Adrenal gland (tissue), 12 donors: Measurements from ENCODE around the gene PROCR. TPM values are rescaled to one million over a fixed set of nuclear protein-coding genes. Genes with fewer than 3 reads are reported as not detected.
A peak's percentile ranks its signal among the peaks of the same experiment; 100 is the strongest.
"Not testable (repeated sequence)": the region's sequence is repeated elsewhere in the genome, so short reads cannot be mapped to it uniquely, and the experiment has no call there.

Experiments
- DNase-seq, 7 donors: peaks; one replicate each; pipeline ENCODE4 v3.0.0-alpha.2; 2019 to 2020
- H3K27ac ChIP-seq, 5 donors: fragments of 200-600 bp; sonication (generic) in 4 of 5; 1 replicate in 3 of 5; 2 replicates in 2 of 5; pipeline versions ENCODE4 v1.5.1 to v1.8.0; 2016 to 2020; ENCODE audit warnings: mild to moderate bottlenecking in 1 of 5
- H3K27me3 ChIP-seq: fragments of 200-600 bp; 2 replicates; pipeline ENCODE4 v1.8.0; 2021
- H3K36me3 ChIP-seq, 2 donors: fragments of 200-600 bp; replicated peaks in 1 of 2; 1 replicate in 1 of 2; 2 replicates in 1 of 2; pipeline versions ENCODE4 v1.5.1 to v1.8.0; 2018 to 2022
- H3K4me1 ChIP-seq, 2 donors: fragments of 200-600 bp; replicated peaks in 1 of 2; 1 replicate in 1 of 2; 2 replicates in 1 of 2; pipeline versions ENCODE4 v1.5.1 to v1.8.0; 2018 to 2021
- H3K4me3 ChIP-seq, 4 donors: fragments of 200-600 bp; sonication (generic) in 3 of 4; one replicate each; pipeline ENCODE4 v1.5.1; 2016 to 2018
- H3K9me3 ChIP-seq, 3 donors: fragments of 200-600 bp; sonication (generic) in 1 of 3; replicated peaks in 1 of 3; 1 replicate in 2 of 3; 2 replicates in 1 of 3; pipeline versions ENCODE4 v1.5.1 to v1.8.0; 2016 to 2021
- CTCF ChIP-seq, 6 experiments: fragments of 450-650 bp in 4 of 6; fragments of 200-600 bp in 2 of 6; sonication (generic) in 1 of 6; IDR thresholded peaks; 1 replicate in 5 of 6; 2 replicates in 1 of 6; pipeline versions ENCODE4 v1.5.1 to v1.8.0; 2016 to 2021; ENCODE audit warnings: antibody characterized with exemption in 6 of 6, mild to moderate bottlenecking in 2 of 6, moderate library complexity in 1 of 6
- POLR2A ChIP-seq, 2 donors: fragments of 450-650 bp; IDR thresholded peaks; one replicate each; pipeline ENCODE4 v1.6.1; 2017; ENCODE audit warnings: antibody characterized with exemption in 2 of 2, mild to moderate bottlenecking in 2 of 2, moderate library complexity in 1 of 2
- WGBS, 4 donors: extraction: QIAGEN DNeasy Blood & Tissue Kit in 2 of 4; methylation state at CpG; one replicate each; pipeline versions ENCODE4 v1.1.5 to v1.1.7; 2013 to 2017; 5-methylcytosine and 5-hydroxymethylcytosine counted together
- intact Hi-C, 2 donors: fragments of 100-400 bp; cut with DNase I; formaldehyde crosslinking; loops; one replicate each; pipeline versions ENCODE4 v1.14.1 to v1.15.0; 2022 to 2023
- polyA plus RNA-seq, 3 donors: library from polyadenylated mRNA; stranded (reverse); fragments of 200-250 nt in 2 of 3; fragments of 350-450 nt in 1 of 3; fragmentation: Illumina TruSeq in 1 of 3; extraction: RNeasy Lipid Tissue Mini Kit (QIAGEN cat#74804) in 1 of 3; gene quantifications; one replicate each; pipeline ENCODE4 v1.2.3, GENCODE V29; 2013 to 2014
- total RNA-seq, 9 donors: library from RNA; depleted of rRNA in 4 of 9; stranded (reverse); fragments of >200 nt in 4 of 9; fragments of 120-200 nt in 1 of 9; fragmentation: NEBNext Ultra II Directional in 1 of 9; extraction: Animal tissue kit (Norgen Biotek cat#: 25700) in 1 of 9; gene quantifications; one replicate each; pipeline versions ENCODE4 v1.1.0 to v1.2.4, GENCODE V29; 2013 to 2023
- donor health status: healthy with polysubstance abuse.
- donor health status: Bipolar disorder and iron deficiency.
- donor health status: DM: yes; HTN: yes; CAD: no.
- donor health status: DM: no; HTN: no; CAD: no.
- donor health status: DM: no; HTN: no; CAD: no.
- donor health status: DM: yes; HTN: yes; CAD: no.

Gene PROCR
- total and polyA plus RNA-seq, 12 donors: 5.7 to 87.0 (median 29.1) TPM

- Histone ChIP-seq H3K27ac (peak overlapping the region in 2 of 5 donors; percentile 9 to 12), H3K9me3 (peaks cover 0 to 24% (median 0%) of the 10 kb centered on the region in 3 donors), H3K4me3 (no peak overlapping the region), H3K36me3 (no peaks in the 10 kb centered on the region), H3K27me3 (no peaks in the 10 kb centered on the region), H3K4me1 (peaks cover 0 to 10% of the 10 kb centered on the region in 2 donors)
- DNase-seq: no peak
- intact Hi-C loops: loop anchor here in 1 of 2 donors (10.0 kb wide), 1 partner anchor 55 kb away; the partner anchor contains the start of gene EDEM2
- WGBS, 4 donors: 61 to 85% (median 68%) methylated on average over 1 of the region's 1 CpG
- TF ChIP-seq POLR2A (IDR thresholded peaks at IDR 0.05) (no peak), CTCF (IDR thresholded peaks at IDR 0.05) (no peak)
Observed at GRCh38 chr20:35200267-35200666, 28.4 kb downstream of the PROCR start.

GRCh38 chr20:35201467-35201866 is 29.6 kb downstream of the PROCR start:
- intact Hi-C loops: loop anchor here in 1 of 2 donors (10.0 kb wide), 1 partner anchor 57 kb away; the partner anchor contains the start of gene EDEM2

GRCh38 chr20:35206802-35207201 is 34.9 kb downstream of the PROCR start:
- no peak for DNase-seq
- Histone ChIP-seq H3K27ac (no peak overlapping the region), H3K4me3 (no peak overlapping the region)

More at GRCh38 chr20:35201467-35201866, 29.6 kb downstream of the PROCR start:
- not testable (repeated sequence) for H3K27ac ChIP-seq, H3K27me3 ChIP-seq, H3K4me1 ChIP-seq, H3K4me3 ChIP-seq, DNase-seq, H3K36me3 ChIP-seq
- H3K9me3 ChIP-seq: peaks cover 0 to 19% (median 0%) of the 10 kb centered on the region in 3 donors
- 95 to 97% (median 96%) methylated on average over 5 of the region's 5 CpGs for WGBS, 4 donors

GRCh38 chr20:35207950-35208611 is 36.2 kb downstream of the PROCR start:
- peaks cover 6 to 14% of the 10 kb centered on the region in 2 donors for H3K4me1 ChIP-seq
- no peaks in the 10 kb centered on the region for H3K36me3 ChIP-seq
- no peaks in the 10 kb centered on the region for H3K27me3 ChIP-seq
- H3K9me3 ChIP-seq: no peaks in the 10 kb centered on the region
- intact Hi-C loops: loop anchor here in 1 of 2 donors (10.0 kb wide), 1 partner anchor 63 kb away; the partner anchor contains the start of gene EDEM2
- H3K4me3 ChIP-seq: peak overlapping the region in 3 of 4 donors; percentile 13 to 32 (median 19)
- WGBS, 4 donors: 6 to 16% (median 12%) methylated on average over 8 of the region's 8 CpGs
- TF ChIP-seq CTCF (IDR thresholded peaks at IDR 0.05) (peak; percentile 82 to 98 (median 92)), POLR2A (IDR thresholded peaks at IDR 0.05) (no peak)
- peak; percentile 84 to 95 (median 89) for DNase-seq
- peak overlapping the region; percentile 33 to 79 (median 77) for H3K27ac ChIP-seq

More at GRCh38 chr20:35206802-35207201, 34.9 kb downstream of the PROCR start:
- WGBS, 4 donors: 93 to 96% (median 95%) methylated on average over 1 of the region's 1 CpG
- TF ChIP-seq CTCF (IDR thresholded peaks at IDR 0.05) (no peak), POLR2A (IDR thresholded peaks at IDR 0.05) (no peak)
- Histone ChIP-seq H3K9me3 (no peaks in the 10 kb centered on the region), H3K27me3 (no peaks in the 10 kb centered on the region), H3K36me3 (no peaks in the 10 kb centered on the region), H3K4me1 (peaks cover 6 to 14% of the 10 kb centered on the region in 2 donors)
- intact Hi-C loops: loop anchor here in 1 of 2 donors (10.0 kb wide), 1 partner anchor 62 kb away; the partner anchor contains the start of gene EDEM2
